OCI-LY7 (cell line): ENCODE results near the gene CA10. TPM values are rescaled to one million over a fixed set of nuclear protein-coding genes. Genes with fewer than 3 reads are reported as not detected.

Experiments used
- BruUV-seq: library from RNA; stranded (reverse); fragments of 400-500 nt; replicated peaks from 2 replicates; lab custom pipeline; 2021; lab: Mats Ljungman, UMichigan
- CTCF ChIA-PET: fragments of 300-600 bp; sonication (Branson Sonifier 250); formaldehyde crosslinking; loops from one replicate; lab custom pipeline; 2022; ENCODE audit warnings: antibody characterized with exemption; ENCODE audit not compliant: unreplicated experiment; lab: Charles Lee
- POLR2A ChIA-PET: fragments of 300-600 bp; sonication (Branson Sonifier 250); formaldehyde crosslinking; loops from one replicate; lab custom pipeline; 2022; ENCODE audit warnings: antibody characterized with exemption; lab: Charles Lee
- DNase-seq: peaks from one replicate; pipeline ENCODE4 v3.0.0-alpha.2; 2015; ENCODE audit warnings: low spot score
- H2AFZ ChIP-seq: fragments of 200-600 bp; sonication (generic), shearing (Covaris generic); 2 replicates; pipeline ENCODE4 v1.6.1; 2014; ENCODE audit warnings: mild to moderate bottlenecking, antibody characterized with exemption, low read length, moderate library complexity
- H3K27ac ChIP-seq: fragments of 200-600 bp; sonication (generic); 2 replicates; pipeline ENCODE4 v1.5.1; 2014; ENCODE audit warnings: mixed run types, low read depth, mild to moderate bottlenecking, moderate library complexity, low read length, inconsistent platforms; ENCODE audit not compliant: poor library complexity, severe bottlenecking
- H3K36me3 ChIP-seq: fragments of 200-600 bp; sonication (generic); 2 replicates; pipeline ENCODE4 v1.6.1; 2014; ENCODE audit warnings: mild to moderate bottlenecking, antibody characterized with exemption, low read length, moderate library complexity, mixed read lengths; ENCODE audit not compliant: insufficient read depth
- H3K4me1 ChIP-seq: fragments of 200-600 bp; sonication (generic); 2 replicates; pipeline ENCODE4 v1.5.1; 2014; ENCODE audit warnings: mild to moderate bottlenecking, low read length; ENCODE audit not compliant: insufficient read depth, poor library complexity, severe bottlenecking
- H3K4me2 ChIP-seq: fragments of 200-600 bp; sonication (generic); 2 replicates; pipeline ENCODE4 v1.6.1; 2014; ENCODE audit warnings: mild to moderate bottlenecking, low read length
- H3K4me3 ChIP-seq: fragments of 200-600 bp; sonication (generic); 2 replicates; pipeline ENCODE4 v1.5.1; 2014; ENCODE audit warnings: mild to moderate bottlenecking, low read depth, low read length; ENCODE audit not compliant: poor library complexity, severe bottlenecking
- H3K79me2 ChIP-seq: fragments of 200-600 bp; sonication (generic); 2 replicates; pipeline ENCODE4 v1.6.1; 2016; ENCODE audit warnings: low read depth, mild to moderate bottlenecking, low read length, moderate library complexity, mixed read lengths; ENCODE audit not compliant: insufficient read depth
- H3K9me2 ChIP-seq: fragments of 200-600 bp; sonication (generic); 2 replicates; pipeline ENCODE4 v1.6.1; 2016; ENCODE audit warnings: mild to moderate bottlenecking, low read length, mixed read lengths; ENCODE audit not compliant: insufficient read depth
- H3K9me3 ChIP-seq: fragments of 200-600 bp; sonication (generic); 2 replicates; pipeline ENCODE4 v1.6.1; 2014; ENCODE audit warnings: mild to moderate bottlenecking, mixed run types, low read length, mixed read lengths
- H4K20me1 ChIP-seq: fragments of 200-600 bp; sonication (generic); 2 replicates; pipeline ENCODE4 v1.6.1; 2014; ENCODE audit warnings: mild to moderate bottlenecking, antibody characterized with exemption, low read length, moderate library complexity, mixed read lengths; ENCODE audit not compliant: insufficient read depth
- EZH2phosphoT487 ChIP-seq: fragments of 200-600 bp; sonication (generic); IDR thresholded peaks from 2 replicates; pipeline ENCODE4 v1.6.1; 2018; ENCODE audit warnings: low read depth, borderline replicate concordance, mild to moderate bottlenecking, mixed run types, antibody characterized with exemption, low read length, moderate library complexity, mixed read lengths
- intact Hi-C: fragments of 100-400 bp; cut with micrococcal nuclease; formaldehyde crosslinking; loops from one replicate; pipeline ENCODE4 v1.10.0; 2022; ENCODE audit not compliant: unreplicated experiment
- total RNA-seq, 2 experiments: library from RNA; depleted of rRNA in 1 of 2; stranded (reverse); fragments of >200 nt in 1 of 2; shearing (Covaris generic) in 1 of 2; gene quantifications; 2 replicates each; pipeline ENCODE4 v1.2.3, GENCODE V29; 2014 to 2022
- TF ChIP-seq, protein P1 (sequence below): fragments of 200-600 bp; sonication (generic); conservative IDR thresholded peaks from 2 replicates; pipeline ENCODE4 v1.5.1; 2014; ENCODE audit warnings: mild to moderate bottlenecking, antibody characterized with exemption, low read length, moderate library complexity, mixed read lengths

Gene CA10
- total RNA-seq, 2 experiments from 2014 or later: not detected

DNA sequence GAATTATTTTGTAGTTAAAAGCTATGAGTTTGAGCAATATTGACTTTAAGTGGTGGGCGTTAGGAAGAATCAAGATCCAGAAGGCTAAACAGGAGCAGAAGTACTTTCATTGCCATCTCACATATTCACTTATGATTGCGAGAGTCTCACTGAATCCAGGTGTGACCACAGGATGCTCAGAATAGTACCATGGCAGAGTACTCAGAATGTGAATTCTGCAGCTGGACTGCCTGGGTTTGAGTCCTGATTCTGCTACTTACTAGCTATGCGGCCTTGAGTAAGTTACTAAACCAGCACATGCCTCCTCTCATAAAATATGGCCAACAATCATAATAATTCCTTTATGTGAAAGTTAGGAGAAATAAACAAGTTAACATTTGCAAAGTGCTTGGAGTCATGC is 109.5 kb downstream of the CA10 start:
- no peaks in the 10 kb centered on the region for H3K4me1 ChIP-seq
- no peaks in the 10 kb centered on the region for H3K79me2 ChIP-seq
- no peaks in the 10 kb centered on the region for H3K9me2 ChIP-seq
- H2AFZ ChIP-seq: no peak overlapping the region
- no peak for TF ChIP-seq EZH2phosphoT487
- TF ChIP-seq, protein P1, sequence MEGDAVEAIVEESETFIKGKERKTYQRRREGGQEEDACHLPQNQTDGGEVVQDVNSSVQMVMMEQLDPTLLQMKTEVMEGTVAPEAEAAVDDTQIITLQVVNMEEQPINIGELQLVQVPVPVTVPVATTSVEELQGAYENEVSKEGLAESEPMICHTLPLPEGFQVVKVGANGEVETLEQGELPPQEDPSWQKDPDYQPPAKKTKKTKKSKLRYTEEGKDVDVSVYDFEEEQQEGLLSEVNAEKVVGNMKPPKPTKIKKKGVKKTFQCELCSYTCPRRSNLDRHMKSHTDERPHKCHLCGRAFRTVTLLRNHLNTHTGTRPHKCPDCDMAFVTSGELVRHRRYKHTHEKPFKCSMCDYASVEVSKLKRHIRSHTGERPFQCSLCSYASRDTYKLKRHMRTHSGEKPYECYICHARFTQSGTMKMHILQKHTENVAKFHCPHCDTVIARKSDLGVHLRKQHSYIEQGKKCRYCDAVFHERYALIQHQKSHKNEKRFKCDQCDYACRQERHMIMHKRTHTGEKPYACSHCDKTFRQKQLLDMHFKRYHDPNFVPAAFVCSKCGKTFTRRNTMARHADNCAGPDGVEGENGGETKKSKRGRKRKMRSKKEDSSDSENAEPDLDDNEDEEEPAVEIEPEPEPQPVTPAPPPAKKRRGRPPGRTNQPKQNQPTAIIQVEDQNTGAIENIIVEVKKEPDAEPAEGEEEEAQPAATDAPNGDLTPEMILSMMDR: no peak
- H3K4me3 ChIP-seq: no peak overlapping the region
- ChIA-PET CTCF (no interaction called here), POLR2A (interaction anchor here (0.7 kb wide), 1 partner anchor 225 kb away, joined by 3 read pairs; no protein-coding TSS in a partner anchor)
- BruUV-seq: no TSS peak
- no peaks in the 10 kb centered on the region for H3K9me3 ChIP-seq
- no peak for DNase-seq
- H3K27ac ChIP-seq: no peak overlapping the region
- intact Hi-C loops: no loop called here
- no peaks in the 10 kb centered on the region for H4K20me1 ChIP-seq
- H3K36me3 ChIP-seq: no peaks in the 10 kb centered on the region
- no peak overlapping the region for H3K4me2 ChIP-seq

- Histone ChIP-seq H3K79me2 (no peaks in the 10 kb centered on the region), H3K4me2 (no peak overlapping the region), H3K4me3 (no peak overlapping the region), H2AFZ (no peak overlapping the region), H3K27ac (no peak overlapping the region), H3K4me1 (no peaks in the 10 kb centered on the region), H3K9me2 (no peaks in the 10 kb centered on the region), H4K20me1 (no peaks in the 10 kb centered on the region), H3K36me3 (no peaks in the 10 kb centered on the region), H3K9me3 (no peaks in the 10 kb centered on the region)
- no TSS peak for BruUV-seq
- CTCF ChIA-PET: no interaction called here
- POLR2A ChIA-PET: interaction anchor here (0.6 to 0.7 kb wide), 2 partner anchors 12 to 226 kb away, joined by 3 read pairs; no protein-coding TSS in a partner anchor
- no peak for DNase-seq
- intact Hi-C loops: no loop called here
- no peak for TF ChIP-seq EZH2phosphoT487
- TF ChIP-seq, protein P1: no peak
Observed at GRCh38 chr17:52048137-52048898, 110.2 kb downstream of the CA10 start.

DNA sequence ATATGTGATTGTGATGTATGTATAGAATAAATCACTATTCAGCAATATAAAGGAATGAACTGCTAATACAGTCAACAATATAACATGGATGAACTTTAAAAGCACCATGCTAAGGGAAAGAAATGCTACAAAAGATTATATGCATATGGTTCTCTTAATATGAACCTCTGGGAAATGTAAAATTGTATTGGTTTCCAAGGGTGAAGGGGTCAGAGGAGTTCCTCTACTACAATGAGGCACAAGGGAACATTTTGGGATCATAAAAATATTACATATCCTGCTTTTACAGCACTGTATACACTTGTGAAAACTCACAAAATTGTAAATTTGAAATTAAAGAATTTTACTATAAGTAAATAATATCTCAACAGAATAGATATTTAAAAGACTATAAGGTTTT is 111.4 kb downstream of the CA10 start:
- intact Hi-C loops: no loop called here
- Histone ChIP-seq H2AFZ (no peak overlapping the region), H3K9me2 (no peaks in the 10 kb centered on the region), H3K27ac (no peak overlapping the region), H3K36me3 (no peaks in the 10 kb centered on the region), H3K4me2 (no peak overlapping the region), H3K4me1 (no peaks in the 10 kb centered on the region), H3K79me2 (no peaks in the 10 kb centered on the region), H4K20me1 (no peaks in the 10 kb centered on the region), H3K4me3 (no peak overlapping the region), H3K9me3 (no peaks in the 10 kb centered on the region)
- ChIA-PET POLR2A (no interaction called here), CTCF (no interaction called here)
- no peak for TF ChIP-seq EZH2phosphoT487
- TF ChIP-seq, protein P1: no peak
- BruUV-seq: no TSS peak
- DNase-seq: no peak
